Neural cell (in vitro differentiated cells): Measurements from ENCODE around the gene HAP1. TPM values are rescaled to one million over a fixed set of nuclear protein-coding genes. Genes with fewer than 3 reads are reported as not detected.
"Not testable (repeated sequence)": the region's sequence is repeated elsewhere in the genome, so short reads cannot be mapped to it uniquely, and the experiment has no call there.

Experiments
- H2AFZ ChIP-seq: fragments of 200-600, 300-800 bp; sonication (generic), shearing (Covaris generic); 2 replicates; pipeline ENCODE4 v1.6.0; 2014; ENCODE audit warnings: low read depth, mild to moderate bottlenecking, antibody characterized with exemption, low read length, moderate library complexity
- H3F3A ChIP-seq: fragments of 200-600 bp; shearing (Covaris generic); 2 replicates; pipeline ENCODE4 v1.6.1; 2016; ENCODE audit warnings: mild to moderate bottlenecking, moderate library complexity, mixed read lengths, antibody characterized with exemption, low read length; ENCODE audit not compliant: insufficient read depth, poor library complexity, severe bottlenecking
- H3K27ac ChIP-seq: fragments of 200-600, 300-800 bp; sonication (generic), shearing (Covaris generic); 2 replicates; pipeline ENCODE4 v1.5.1; 2014; ENCODE audit warnings: mild to moderate bottlenecking, low read length, moderate library complexity
- H3K27me3 ChIP-seq: fragments of 300-800, 200-600 bp; sonication (generic), shearing (Covaris generic); 2 replicates; pipeline ENCODE4 v1.6.0; 2014; ENCODE audit warnings: mild to moderate bottlenecking, low read depth, low read length, moderate library complexity; ENCODE audit not compliant: insufficient read depth
- H3K36me3 ChIP-seq: fragments of 300-800, 200-600 bp; sonication (generic), shearing (Covaris generic); 2 replicates; pipeline ENCODE4 v1.5.1; 2014; ENCODE audit warnings: mild to moderate bottlenecking, antibody characterized with exemption, low read length, moderate library complexity; ENCODE audit not compliant: insufficient read depth
- H3K4me2 ChIP-seq: fragments of 300-800, 200-600 bp; sonication (generic), shearing (Covaris generic); 2 replicates; pipeline ENCODE4 v1.6.0; 2014; ENCODE audit warnings: mild to moderate bottlenecking, low read length
- H3K4me3 ChIP-seq: fragments of 300-800, 200-600 bp; sonication (generic), shearing (Covaris generic); 2 replicates; pipeline ENCODE4 v1.5.1; 2014; ENCODE audit warnings: mild to moderate bottlenecking, low read length, moderate library complexity
- H3K79me2 ChIP-seq: fragments of 200-600 bp; shearing (Covaris generic); replicated peaks from 2 replicates; pipeline ENCODE4 v1.6.0; 2014; ENCODE audit warnings: mild to moderate bottlenecking, low read length, moderate library complexity; ENCODE audit not compliant: insufficient read depth
- H3K9ac ChIP-seq: fragments of 300-800, 200-600 bp; sonication (generic), shearing (Covaris generic); 2 replicates; pipeline ENCODE4 v1.6.1; 2016; ENCODE audit warnings: mild to moderate bottlenecking, low read length, mixed read lengths
- H3K9me2 ChIP-seq: fragments of 200-600 bp; shearing (Covaris generic); 2 replicates; pipeline ENCODE4 v1.6.1; 2016; ENCODE audit warnings: mild to moderate bottlenecking, low read length, mixed read lengths; ENCODE audit not compliant: insufficient read depth
- H3K9me3 ChIP-seq: fragments of 200-600, 300-800 bp; sonication (generic), shearing (Covaris generic); 2 replicates; pipeline ENCODE4 v1.6.1; 2016; ENCODE audit warnings: mild to moderate bottlenecking, mixed run types, low read length, moderate library complexity, mixed read lengths
- H4K20me1 ChIP-seq: fragments of 200-600 bp; shearing (Covaris generic); 2 replicates; pipeline ENCODE4 v1.6.1; 2016; ENCODE audit warnings: mild to moderate bottlenecking, mixed run types; ENCODE audit not compliant: insufficient read depth
- CTCF ChIP-seq: fragments of 450-650 bp; IDR thresholded peaks from 2 replicates; pipeline ENCODE4 v1.5.1; 2014; ENCODE audit warnings: antibody characterized with exemption, mild to moderate bottlenecking, moderate library complexity; ENCODE audit not compliant: poor library complexity, severe bottlenecking
- EP300 ChIP-seq: fragments of 450-650 bp; conservative IDR thresholded peaks from 2 replicates; pipeline ENCODE4 v1.6.1; 2014; ENCODE audit warnings: antibody characterized with exemption, mild to moderate bottlenecking, moderate library complexity; ENCODE audit not compliant: poor library complexity, severe bottlenecking
- EZH2 ChIP-seq: fragments of 200-600, 300-800 bp; shearing (Covaris generic), sonication (generic); IDR thresholded peaks from 2 replicates; pipeline ENCODE4 v1.6.1; 2014; ENCODE audit warnings: antibody characterized with exemption, low read length, borderline replicate concordance, mild to moderate bottlenecking; ENCODE audit not compliant: insufficient read depth, poor library complexity, severe bottlenecking
- MXI1 ChIP-seq: fragments of 450-650 bp; conservative IDR thresholded peaks from 2 replicates; pipeline ENCODE4 v1.6.1; 2014; ENCODE audit warnings: antibody characterized with exemption, mild to moderate bottlenecking; ENCODE audit not compliant: poor library complexity, severe bottlenecking
- POLR2AphosphoS5 ChIP-seq: IDR thresholded peaks from 2 replicates; pipeline ENCODE4 v1.6.1; 2012
- RAD21 ChIP-seq: fragments of 450-650 bp; conservative IDR thresholded peaks from 2 replicates; pipeline ENCODE4 v1.6.1; 2014; ENCODE audit warnings: antibody characterized with exemption, mild to moderate bottlenecking, moderate library complexity
- REST ChIP-seq: IDR thresholded peaks from 2 replicates; pipeline ENCODE4 v1.6.1; 2012; ENCODE audit warnings: borderline replicate concordance
- SMC3 ChIP-seq: fragments of 450-650 bp; conservative IDR thresholded peaks from 2 replicates; pipeline ENCODE4 v1.6.1; 2014; ENCODE audit warnings: antibody characterized with exemption, mild to moderate bottlenecking, moderate library complexity; ENCODE audit not compliant: poor library complexity
- TAF1 ChIP-seq: IDR thresholded peaks from 2 replicates; pipeline ENCODE4 v1.6.1; 2012; ENCODE audit warnings: low read depth
- polyA plus RNA-seq: library from polyadenylated mRNA; depleted of rRNA; stranded (reverse); fragments of >200 nt; gene quantifications from 2 replicates; pipeline ENCODE4 v1.2.3, GENCODE V29; 2014

HAP1 gene
- polyA plus RNA-seq, 1 donor from 2014 or later, result 0.79 TPM

GRCh38 chr17:41777574-41778188 lies 43.2 kb upstream of the HAP1 start:
- H3K27ac ChIP-seq, result no peak overlapping the region
- peaks cover 28% of the 10 kb centered on the region for H4K20me1 ChIP-seq
- H3K4me3 ChIP-seq, result no peak overlapping the region
- H3F3A ChIP-seq, result no peaks in the 10 kb centered on the region
- no peaks in the 10 kb centered on the region for H3K27me3 ChIP-seq
- H3K9me3 ChIP-seq, result no peaks in the 10 kb centered on the region
- peaks cover 44% of the 10 kb centered on the region for H3K79me2 ChIP-seq
- no peak overlapping the region for H3K9ac ChIP-seq
- H3K36me3 ChIP-seq, result no peaks in the 10 kb centered on the region
- no peaks in the 10 kb centered on the region for H3K9me2 ChIP-seq
- H2AFZ ChIP-seq, result no peak overlapping the region
- H3K4me2 ChIP-seq, result no peak overlapping the region
- TF ChIP-seq SMC3 (no peak), TAF1 (no peak), RAD21 (no peak)

GRCh38 chr17:41777157-41777573 lies 42.7 kb upstream of the HAP1 start:
- Histone ChIP-seq H3K9me2 (no peaks in the 10 kb centered on the region), H3K27ac (no peak overlapping the region), H3K9ac (no peak overlapping the region), H3K27me3 (no peaks in the 10 kb centered on the region), H3K9me3 (no peaks in the 10 kb centered on the region), H4K20me1 (peaks cover 31% of the 10 kb centered on the region), H3F3A (no peaks in the 10 kb centered on the region), H3K79me2 (peaks cover 44% of the 10 kb centered on the region), H3K4me2 (no peak overlapping the region), H2AFZ (no peak overlapping the region), H3K4me3 (no peak overlapping the region), H3K36me3 (no peaks in the 10 kb centered on the region)
- TF ChIP-seq POLR2AphosphoS5 (no peak), CTCF (no peak), MXI1 (no peak), RAD21 (no peak), EZH2 (no peak), TAF1 (no peak), SMC3 (no peak), EP300 (no peak), REST (no peak)

DNA sequence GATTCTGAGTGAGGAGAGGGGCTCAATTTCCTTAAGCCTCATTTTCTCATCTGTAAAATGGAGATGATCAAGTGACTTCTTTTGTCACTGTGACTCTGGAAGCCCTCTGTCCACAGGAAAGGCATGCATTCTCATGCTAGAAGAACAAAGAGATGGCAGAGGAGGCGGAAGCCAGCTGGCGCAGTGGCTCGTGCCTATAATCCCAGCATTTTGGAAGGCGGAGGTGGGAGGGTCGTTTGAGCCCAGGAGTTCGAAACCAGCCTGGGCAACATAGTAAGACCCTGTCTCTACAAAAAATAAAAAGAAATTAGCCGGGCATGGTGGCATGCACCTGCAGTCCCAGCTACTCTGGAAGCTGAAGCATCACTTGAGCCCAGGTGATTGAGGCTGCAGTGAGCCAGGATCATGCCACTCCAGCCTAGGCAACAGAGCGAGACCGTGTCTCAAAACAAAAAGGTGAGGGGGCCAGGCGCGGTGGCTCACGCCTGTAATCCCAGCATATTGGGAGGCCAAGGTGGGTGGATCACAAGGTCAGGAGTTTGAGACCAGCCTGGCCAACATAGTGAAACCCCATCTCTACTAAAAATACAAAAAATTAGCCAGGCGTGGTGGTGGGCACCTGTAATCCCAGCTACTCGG lies 41.9 kb upstream of the HAP1 start:
- H3K9ac ChIP-seq, H3K27me3 ChIP-seq, H3K4me3 ChIP-seq, H3K9me3 ChIP-seq, H3F3A ChIP-seq, H3K36me3 ChIP-seq, H3K27ac ChIP-seq, H3K4me2 ChIP-seq, H2AFZ ChIP-seq, H3K9me2 ChIP-seq: not testable (repeated sequence)
- Histone ChIP-seq H3K79me2 (peaks cover 37% of the 10 kb centered on the region), H4K20me1 (peaks cover 29% of the 10 kb centered on the region)
